GM23338 (cell line): ENCODE data around the gene UQCC2. TPM values are rescaled to one million over a fixed set of nuclear protein-coding genes. Genes with fewer than 3 reads are reported as not detected.

ENCODE experiments used
- ATAC-seq: fragments of 200-7000 bp; cut with Tn5 transposase; 3 replicates; pipeline ENCODE4 v1.9.1; 2020
- DNase-seq: peaks from one replicate; pipeline ENCODE4 v3.0.0-alpha.2; 2015; ENCODE audit warnings: low spot score
- H2AFZ ChIP-seq: fragments of 200-600 bp; sonication (generic); 2 replicates; pipeline ENCODE4 v1.8.0; 2016; ENCODE audit warnings: antibody characterized with exemption, mild to moderate bottlenecking, moderate library complexity
- H3F3A ChIP-seq: fragments of 200-600 bp; sonication (generic); replicated peaks from 2 replicates; pipeline ENCODE4 v1.8.0; 2017; ENCODE audit warnings: antibody characterized with exemption, mixed run types, low read depth
- H3K27ac ChIP-seq: fragments of 200-600 bp; sonication (generic); 2 replicates; pipeline ENCODE4 v1.6.1; 2016; ENCODE audit warnings: low read depth
- H3K27me3 ChIP-seq: fragments of 200-600 bp; sonication (generic); 2 replicates; pipeline ENCODE4 v1.8.0; 2016; ENCODE audit warnings: mild to moderate bottlenecking, mixed run types, moderate library complexity; ENCODE audit not compliant: insufficient read depth
- H3K36me3 ChIP-seq: fragments of 200-600 bp; sonication (generic); 2 replicates; pipeline ENCODE4 v1.8.0; 2016; ENCODE audit warnings: mild to moderate bottlenecking; ENCODE audit not compliant: insufficient read depth
- H3K4me1 ChIP-seq: fragments of 200-600 bp; sonication (generic); 2 replicates; pipeline ENCODE4 v1.8.0; 2016; ENCODE audit warnings: mild to moderate bottlenecking, moderate library complexity; ENCODE audit not compliant: insufficient read depth
- H3K4me2 ChIP-seq: fragments of 200-600 bp; sonication (generic); 2 replicates; pipeline ENCODE4 v1.7.1; 2017; ENCODE audit warnings: mixed run types
- H3K4me3 ChIP-seq: fragments of 200-600 bp; sonication (generic); 2 replicates; pipeline ENCODE4 v1.6.1; 2016; ENCODE audit warnings: mixed run types
- H3K79me2 ChIP-seq: fragments of 200-600 bp; sonication (generic); replicated peaks from 2 replicates; pipeline ENCODE4 v1.8.0; 2017; ENCODE audit warnings: mild to moderate bottlenecking; ENCODE audit not compliant: insufficient read depth
- H3K9me2 ChIP-seq: fragments of 200-600 bp; sonication (generic); 2 replicates; pipeline ENCODE4 v1.8.0; 2017; ENCODE audit not compliant: insufficient read depth
- H4K20me1 ChIP-seq: fragments of 200-600 bp; sonication (generic); replicated peaks from 2 replicates; pipeline ENCODE4 v1.8.0; 2017; ENCODE audit warnings: mild to moderate bottlenecking; ENCODE audit not compliant: insufficient read depth
- H3K27ac Mint-ChIP-seq: 2 replicates; pipeline ENCODE4 v1.8.0; 2020; ENCODE audit warnings: inconsistent platforms, mild to moderate bottlenecking, moderate library complexity, mixed read lengths
- H3K27me3 Mint-ChIP-seq: 3 replicates; pipeline ENCODE4 v1.8.0; 2022; ENCODE audit warnings: low read depth, mild to moderate bottlenecking, moderate library complexity, mixed read lengths, inconsistent platforms; ENCODE audit not compliant: insufficient read depth, poor library complexity
- H3K36me3 Mint-ChIP-seq: 3 replicates; pipeline ENCODE4 v1.8.0; 2021; ENCODE audit warnings: low read depth, mild to moderate bottlenecking, inconsistent platforms, moderate library complexity, mixed read lengths
- H3K4me1 Mint-ChIP-seq: 3 replicates; pipeline ENCODE4 v1.8.0; 2020; ENCODE audit warnings: mild to moderate bottlenecking, inconsistent platforms, mixed read lengths
- H3K4me3 Mint-ChIP-seq: 3 replicates; pipeline ENCODE4 v1.8.0; 2021; ENCODE audit warnings: moderate library complexity, mild to moderate bottlenecking, inconsistent platforms, mixed read lengths
- H3K9me3 Mint-ChIP-seq: 3 replicates; pipeline ENCODE4 v1.8.0; 2020; ENCODE audit warnings: moderate library complexity, mild to moderate bottlenecking, inconsistent platforms, mixed read lengths
- CREB1 ChIP-seq: fragments of 250-450 bp; sonication (Bioruptor Pico); IDR thresholded peaks from 2 replicates; pipeline ENCODE4 v1.5.0; 2020; ENCODE audit warnings: low read depth, mild to moderate bottlenecking, moderate library complexity
- EZH2 ChIP-seq: fragments of 200-600 bp; sonication (generic); IDR thresholded peaks from one replicate; pipeline ENCODE4 v1.8.0; 2017; ENCODE audit warnings: antibody characterized with exemption, mild to moderate bottlenecking, low read depth; ENCODE audit not compliant: unreplicated experiment
- EZH2phosphoT487 ChIP-seq: fragments of 200-600 bp; sonication (generic); IDR thresholded peaks from one replicate; pipeline ENCODE4 v1.8.1; 2018; ENCODE audit warnings: antibody characterized with exemption; ENCODE audit not compliant: unreplicated experiment
- JUNB ChIP-seq: IDR thresholded peaks from one replicate; pipeline ENCODE4 v1.6.1; 2016; ENCODE audit warnings: antibody characterized with exemption; ENCODE audit not compliant: unreplicated experiment
- NANOG ChIP-seq: IDR thresholded peaks from 2 replicates; pipeline ENCODE4 v1.6.1; 2016; ENCODE audit warnings: antibody characterized with exemption, borderline replicate concordance
- POLR2AphosphoS5 ChIP-seq: IDR thresholded peaks from 2 replicates; pipeline ENCODE4 v1.6.1; 2016; ENCODE audit warnings: antibody characterized with exemption, low read depth
- ZNF114 ChIP-seq: fragments of 250-450 bp; sonication (Bioruptor Pico); IDR thresholded peaks from 2 replicates; pipeline ENCODE4 v1.5.0; 2020; ENCODE audit warnings: mild to moderate bottlenecking, moderate library complexity
- ZNF331 ChIP-seq: fragments of 250-450 bp; sonication (Bioruptor Pico); IDR thresholded peaks from 2 replicates; pipeline ENCODE4 v1.5.0; 2020; ENCODE audit warnings: low read depth, mild to moderate bottlenecking, moderate library complexity
- polyA plus RNA-seq: library from polyadenylated mRNA; unstranded; fragments of >200 nt; fragmentation: Nextera tagmentation; extraction: Ambion mirVana; gene quantifications from 2 replicates; pipeline ENCODE4 v1.2.1, GENCODE V29; 2016
- total RNA-seq: library from RNA; depleted of rRNA; stranded (reverse); fragments of >200 nt; shearing (Covaris generic); gene quantifications from 2 replicates; pipeline ENCODE4 v1.2.3, GENCODE V29; 2014
- TF ChIP-seq, protein P1 (sequence below): fragments of 250-450 bp; sonication (Bioruptor Pico); IDR thresholded peaks from 2 replicates; pipeline ENCODE4 v1.5.0; 2020; ENCODE audit warnings: mild to moderate bottlenecking, moderate library complexity
- TF ChIP-seq, protein P2 (sequence below): IDR thresholded peaks from one replicate; pipeline ENCODE4 v1.6.1; 2018; ENCODE audit warnings: antibody characterized with exemption; ENCODE audit not compliant: unreplicated experiment
- TF ChIP-seq, protein P3 (sequence below), 2 experiments: fragments of 200-600 bp in 1 of 2; sonication (generic) in 1 of 2; conservative IDR thresholded peaks; 2 replicates each; pipeline versions ENCODE4 v1.5.1 to v1.6.1; 2016 to 2017; ENCODE audit warnings: antibody characterized with exemption in 2 of 2, low read depth in 2 of 2, mild to moderate bottlenecking in 2 of 2, moderate library complexity in 1 of 2

Gene UQCC2
- total and polyA plus RNA-seq, 2 experiments from 2014 or later, result 48.9 to 379 TPM

DNA sequence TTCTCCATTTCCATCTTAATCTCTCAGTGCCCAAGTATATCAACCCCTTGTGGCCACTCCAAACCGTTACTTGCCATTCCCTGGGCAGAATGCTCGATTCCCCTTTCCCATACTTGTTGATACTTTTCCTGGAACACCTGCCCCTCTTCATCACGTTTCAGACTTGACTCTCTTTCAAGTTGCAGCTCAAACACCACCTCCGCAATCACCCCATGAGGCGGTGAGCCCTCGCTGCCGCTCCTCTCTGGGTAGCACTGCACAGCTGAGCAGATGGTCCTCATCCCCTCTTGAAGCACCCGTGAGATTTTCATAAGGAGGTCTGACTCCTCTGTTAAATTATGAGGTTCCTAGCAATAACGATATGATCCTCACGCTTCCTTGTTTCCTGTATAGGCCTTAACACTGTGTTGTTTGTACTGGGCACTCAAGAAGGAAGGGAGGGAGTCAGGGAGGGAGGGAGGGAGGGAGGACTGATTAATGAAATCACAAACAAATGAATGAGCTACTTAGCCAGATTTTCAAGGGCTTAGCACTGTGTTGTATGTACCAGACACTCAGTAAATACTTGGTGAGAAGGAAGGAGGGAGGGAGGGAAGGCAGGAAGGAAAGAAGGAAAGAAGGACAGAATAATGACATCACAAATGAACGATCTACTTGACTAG lies 8.0 kb upstream of the UQCC2 start:
- Histone ChIP-seq H3K4me3 (no peak overlapping the region), H2AFZ (no peak overlapping the region), H4K20me1 (no peaks in the 10 kb centered on the region), H3K79me2 (no peaks in the 10 kb centered on the region), H3K9me2 (no peaks in the 10 kb centered on the region), H3K27ac (no peak overlapping the region), H3K36me3 (no peaks in the 10 kb centered on the region), H3K4me2 (no peak overlapping the region), H3K27me3 (no peaks in the 10 kb centered on the region), H3F3A (no peaks in the 10 kb centered on the region), H3K4me1 (no peaks in the 10 kb centered on the region)
- Mint-ChIP-seq H3K4me1 (peaks cover 18% of the 10 kb centered on the region), H3K4me3 (no peak overlapping the region), H3K27ac (no peak overlapping the region), H3K9me3 (no peaks in the 10 kb centered on the region), H3K36me3 (no peaks in the 10 kb centered on the region), H3K27me3 (peaks cover 3% of the 10 kb centered on the region)
- TF ChIP-seq EZH2phosphoT487, result no peak
- DNase-seq (no peak), ATAC-seq (no peak)

DNA sequence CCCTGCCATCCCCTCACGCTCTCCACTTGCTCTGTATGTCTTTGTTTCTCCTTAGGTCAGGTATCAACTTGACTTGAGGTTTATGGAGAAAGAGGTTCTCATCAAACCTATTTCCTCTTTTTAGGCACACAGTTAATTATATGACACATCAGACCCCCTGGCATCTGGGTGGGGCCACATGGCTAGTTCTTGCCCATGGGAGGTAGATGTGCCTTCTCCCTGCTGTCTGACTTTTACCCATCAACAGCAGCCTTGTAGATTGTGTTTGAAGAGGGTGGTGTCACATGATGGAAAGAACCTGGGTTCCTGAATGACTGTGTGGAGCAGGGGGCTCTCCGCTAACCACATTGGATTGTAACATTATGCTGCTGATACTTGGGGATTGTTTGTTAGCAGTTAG lies 7.2 kb upstream of the UQCC2 start:
- ATAC-seq (no peak), DNase-seq (no peak)
- Histone ChIP-seq H3K4me3 (no peak overlapping the region), H3K79me2 (no peaks in the 10 kb centered on the region), H2AFZ (no peak overlapping the region), H3K4me1 (no peaks in the 10 kb centered on the region), H3K36me3 (no peaks in the 10 kb centered on the region), H3K4me2 (no peak overlapping the region), H3K27me3 (no peaks in the 10 kb centered on the region), H3K9me2 (no peaks in the 10 kb centered on the region), H3F3A (no peaks in the 10 kb centered on the region), H4K20me1 (no peaks in the 10 kb centered on the region), H3K27ac (no peak overlapping the region)
- TF ChIP-seq POLR2AphosphoS5 (no peak), EZH2 (no peak), NANOG (no peak), EZH2phosphoT487 (no peak), CREB1 (CRISPR knock-in tag) (no peak), ZNF114 (CRISPR knock-in tag) (no peak), ZNF331 (CRISPR knock-in tag) (no peak), JUNB (no peak)
- TF ChIP-seq, protein P1, sequence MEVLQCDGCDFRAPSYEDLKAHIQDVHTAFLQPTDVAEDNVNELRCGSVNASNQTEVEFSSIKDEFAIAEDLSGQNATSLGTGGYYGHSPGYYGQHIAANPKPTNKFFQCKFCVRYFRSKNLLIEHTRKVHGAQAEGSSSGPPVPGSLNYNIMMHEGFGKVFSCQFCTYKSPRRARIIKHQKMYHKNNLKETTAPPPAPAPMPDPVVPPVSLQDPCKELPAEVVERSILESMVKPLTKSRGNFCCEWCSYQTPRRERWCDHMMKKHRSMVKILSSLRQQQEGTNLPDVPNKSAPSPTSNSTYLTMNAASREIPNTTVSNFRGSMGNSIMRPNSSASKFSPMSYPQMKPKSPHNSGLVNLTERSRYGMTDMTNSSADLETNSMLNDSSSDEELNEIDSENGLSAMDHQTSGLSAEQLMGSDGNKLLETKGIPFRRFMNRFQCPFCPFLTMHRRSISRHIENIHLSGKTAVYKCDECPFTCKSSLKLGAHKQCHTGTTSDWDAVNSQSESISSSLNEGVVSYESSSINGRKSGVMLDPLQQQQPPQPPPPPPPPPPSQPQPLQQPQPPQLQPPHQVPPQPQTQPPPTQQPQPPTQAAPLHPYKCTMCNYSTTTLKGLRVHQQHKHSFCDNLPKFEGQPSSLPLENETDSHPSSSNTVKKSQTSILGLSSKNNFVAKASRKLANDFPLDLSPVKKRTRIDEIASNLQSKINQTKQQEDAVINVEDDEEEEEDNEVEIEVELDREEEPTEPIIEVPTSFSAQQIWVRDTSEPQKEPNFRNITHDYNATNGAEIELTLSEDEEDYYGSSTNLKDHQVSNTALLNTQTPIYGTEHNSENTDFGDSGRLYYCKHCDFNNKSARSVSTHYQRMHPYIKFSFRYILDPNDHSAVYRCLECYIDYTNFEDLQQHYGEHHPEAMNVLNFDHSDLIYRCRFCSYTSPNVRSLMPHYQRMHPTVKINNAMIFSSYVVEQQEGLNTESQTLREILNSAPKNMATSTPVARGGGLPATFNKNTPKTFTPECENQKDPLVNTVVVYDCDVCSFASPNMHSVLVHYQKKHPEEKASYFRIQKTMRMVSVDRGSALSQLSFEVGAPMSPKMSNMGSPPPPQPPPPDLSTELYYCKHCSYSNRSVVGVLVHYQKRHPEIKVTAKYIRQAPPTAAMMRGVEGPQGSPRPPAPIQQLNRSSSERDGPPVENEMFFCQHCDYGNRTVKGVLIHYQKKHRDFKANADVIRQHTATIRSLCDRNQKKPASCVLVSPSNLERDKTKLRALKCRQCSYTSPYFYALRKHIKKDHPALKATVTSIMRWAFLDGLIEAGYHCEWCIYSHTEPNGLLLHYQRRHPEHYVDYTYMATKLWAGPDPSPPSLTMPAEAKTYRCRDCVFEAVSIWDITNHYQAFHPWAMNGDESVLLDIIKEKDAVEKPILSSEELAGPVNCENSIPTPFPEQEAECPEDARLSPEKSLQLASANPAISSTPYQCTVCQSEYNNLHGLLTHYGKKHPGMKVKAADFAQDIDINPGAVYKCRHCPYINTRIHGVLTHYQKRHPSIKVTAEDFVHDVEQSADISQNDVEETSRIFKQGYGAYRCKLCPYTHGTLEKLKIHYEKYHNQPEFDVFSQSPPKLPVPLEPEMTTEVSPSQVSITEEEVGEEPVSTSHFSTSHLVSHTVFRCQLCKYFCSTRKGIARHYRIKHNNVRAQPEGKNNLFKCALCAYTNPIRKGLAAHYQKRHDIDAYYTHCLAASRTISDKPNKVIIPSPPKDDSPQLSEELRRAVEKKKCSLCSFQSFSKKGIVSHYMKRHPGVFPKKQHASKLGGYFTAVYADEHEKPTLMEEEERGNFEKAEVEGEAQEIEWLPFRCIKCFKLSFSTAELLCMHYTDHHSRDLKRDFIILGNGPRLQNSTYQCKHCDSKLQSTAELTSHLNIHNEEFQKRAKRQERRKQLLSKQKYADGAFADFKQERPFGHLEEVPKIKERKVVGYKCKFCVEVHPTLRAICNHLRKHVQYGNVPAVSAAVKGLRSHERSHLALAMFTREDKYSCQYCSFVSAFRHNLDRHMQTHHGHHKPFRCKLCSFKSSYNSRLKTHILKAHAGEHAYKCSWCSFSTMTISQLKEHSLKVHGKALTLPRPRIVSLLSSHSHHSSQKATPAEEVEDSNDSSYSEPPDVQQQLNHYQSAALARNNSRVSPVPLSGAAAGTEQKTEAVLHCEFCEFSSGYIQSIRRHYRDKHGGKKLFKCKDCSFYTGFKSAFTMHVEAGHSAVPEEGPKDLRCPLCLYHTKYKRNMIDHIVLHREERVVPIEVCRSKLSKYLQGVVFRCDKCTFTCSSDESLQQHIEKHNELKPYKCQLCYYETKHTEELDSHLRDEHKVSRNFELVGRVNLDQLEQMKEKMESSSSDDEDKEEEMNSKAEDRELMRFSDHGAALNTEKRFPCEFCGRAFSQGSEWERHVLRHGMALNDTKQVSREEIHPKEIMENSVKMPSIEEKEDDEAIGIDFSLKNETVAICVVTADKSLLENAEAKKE (CRISPR knock-in tag), result no peak
- TF ChIP-seq, protein P2, sequence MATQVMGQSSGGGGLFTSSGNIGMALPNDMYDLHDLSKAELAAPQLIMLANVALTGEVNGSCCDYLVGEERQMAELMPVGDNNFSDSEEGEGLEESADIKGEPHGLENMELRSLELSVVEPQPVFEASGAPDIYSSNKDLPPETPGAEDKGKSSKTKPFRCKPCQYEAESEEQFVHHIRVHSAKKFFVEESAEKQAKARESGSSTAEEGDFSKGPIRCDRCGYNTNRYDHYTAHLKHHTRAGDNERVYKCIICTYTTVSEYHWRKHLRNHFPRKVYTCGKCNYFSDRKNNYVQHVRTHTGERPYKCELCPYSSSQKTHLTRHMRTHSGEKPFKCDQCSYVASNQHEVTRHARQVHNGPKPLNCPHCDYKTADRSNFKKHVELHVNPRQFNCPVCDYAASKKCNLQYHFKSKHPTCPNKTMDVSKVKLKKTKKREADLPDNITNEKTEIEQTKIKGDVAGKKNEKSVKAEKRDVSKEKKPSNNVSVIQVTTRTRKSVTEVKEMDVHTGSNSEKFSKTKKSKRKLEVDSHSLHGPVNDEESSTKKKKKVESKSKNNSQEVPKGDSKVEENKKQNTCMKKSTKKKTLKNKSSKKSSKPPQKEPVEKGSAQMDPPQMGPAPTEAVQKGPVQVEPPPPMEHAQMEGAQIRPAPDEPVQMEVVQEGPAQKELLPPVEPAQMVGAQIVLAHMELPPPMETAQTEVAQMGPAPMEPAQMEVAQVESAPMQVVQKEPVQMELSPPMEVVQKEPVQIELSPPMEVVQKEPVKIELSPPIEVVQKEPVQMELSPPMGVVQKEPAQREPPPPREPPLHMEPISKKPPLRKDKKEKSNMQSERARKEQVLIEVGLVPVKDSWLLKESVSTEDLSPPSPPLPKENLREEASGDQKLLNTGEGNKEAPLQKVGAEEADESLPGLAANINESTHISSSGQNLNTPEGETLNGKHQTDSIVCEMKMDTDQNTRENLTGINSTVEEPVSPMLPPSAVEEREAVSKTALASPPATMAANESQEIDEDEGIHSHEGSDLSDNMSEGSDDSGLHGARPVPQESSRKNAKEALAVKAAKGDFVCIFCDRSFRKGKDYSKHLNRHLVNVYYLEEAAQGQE, result no peak
- TF ChIP-seq, protein P3, sequence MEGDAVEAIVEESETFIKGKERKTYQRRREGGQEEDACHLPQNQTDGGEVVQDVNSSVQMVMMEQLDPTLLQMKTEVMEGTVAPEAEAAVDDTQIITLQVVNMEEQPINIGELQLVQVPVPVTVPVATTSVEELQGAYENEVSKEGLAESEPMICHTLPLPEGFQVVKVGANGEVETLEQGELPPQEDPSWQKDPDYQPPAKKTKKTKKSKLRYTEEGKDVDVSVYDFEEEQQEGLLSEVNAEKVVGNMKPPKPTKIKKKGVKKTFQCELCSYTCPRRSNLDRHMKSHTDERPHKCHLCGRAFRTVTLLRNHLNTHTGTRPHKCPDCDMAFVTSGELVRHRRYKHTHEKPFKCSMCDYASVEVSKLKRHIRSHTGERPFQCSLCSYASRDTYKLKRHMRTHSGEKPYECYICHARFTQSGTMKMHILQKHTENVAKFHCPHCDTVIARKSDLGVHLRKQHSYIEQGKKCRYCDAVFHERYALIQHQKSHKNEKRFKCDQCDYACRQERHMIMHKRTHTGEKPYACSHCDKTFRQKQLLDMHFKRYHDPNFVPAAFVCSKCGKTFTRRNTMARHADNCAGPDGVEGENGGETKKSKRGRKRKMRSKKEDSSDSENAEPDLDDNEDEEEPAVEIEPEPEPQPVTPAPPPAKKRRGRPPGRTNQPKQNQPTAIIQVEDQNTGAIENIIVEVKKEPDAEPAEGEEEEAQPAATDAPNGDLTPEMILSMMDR (conservative IDR thresholded peaks at IDR 0.05; ENCODE audit: low read depth in 2 of 2), result no peak
- H3K36me3 Mint-ChIP-seq, result no peaks in the 10 kb centered on the region
- H3K9me3 Mint-ChIP-seq, result no peaks in the 10 kb centered on the region
- no peak overlapping the region for H3K4me3 Mint-ChIP-seq
- H3K27me3 Mint-ChIP-seq, result peaks cover 3% of the 10 kb centered on the region
- H3K27ac Mint-ChIP-seq, result no peak overlapping the region
- peaks cover 12% of the 10 kb centered on the region for H3K4me1 Mint-ChIP-seq
